ENCODE data around the gene CUEDC1.

CUEDC1 gene

GRCh38 chr17:57957120-57957850 is 2.1 kb upstream of the CUEDC1 start:
- no peak for DNase-seq

- DNase-seq = peak; percentile 13
These were observed 1.3 kb upstream of the CUEDC1 start for GRCh38 chr17:57956291-57957119.

- peak; percentile 4 for DNase-seq
These were observed 622 bp downstream of the CUEDC1 start for GRCh38 chr17:57954397-57955182.

GRCh38 chr17:57953705-57954396 is 1.4 kb downstream of the CUEDC1 start:
- no peak for DNase-seq

GRCh38 chr17:57953219-57953618 is 2.0 kb downstream of the CUEDC1 start:
- DNase-seq = no peak

GRCh38 chr17:57949649-57950048 is 5.6 kb downstream of the CUEDC1 start:
- no peak for DNase-seq

- DNase-seq = no peak
These were observed 6.4 kb downstream of the CUEDC1 start for GRCh38 chr17:57948555-57949420.

GRCh38 chr17:57948169-57948554 is 7.0 kb downstream of the CUEDC1 start:
- no peak for DNase-seq

GRCh38 chr17:57947369-57947768 is 7.8 kb downstream of the CUEDC1 start:
- no peak for DNase-seq

GRCh38 chr17:57946798-57947358 is 8.3 kb downstream of the CUEDC1 start:
- DNase-seq = no peak

- no peak for DNase-seq
These were observed 9.0 kb downstream of the CUEDC1 start for GRCh38 chr17:57945996-57946797.

GRCh38 chr17:57944908-57945307 is 10.3 kb downstream of the CUEDC1 start:
- no peak for DNase-seq

GRCh38 chr17:57943645-57944044 is 11.6 kb downstream of the CUEDC1 start:
- DNase-seq = no peak

GRCh38 chr17:57943140-57943539 is 12.1 kb downstream of the CUEDC1 start:
- DNase-seq = no peak

GRCh38 chr17:57941384-57942370 is 13.5 kb downstream of the CUEDC1 start:
- no peak for DNase-seq

- no peak for DNase-seq
These were observed 14.4 kb downstream of the CUEDC1 start for GRCh38 chr17:57940653-57941329.

GRCh38 chr17:57940231-57940630 is 15.0 kb downstream of the CUEDC1 start:
- DNase-seq = no peak

- DNase-seq = no peak
These were observed 15.4 kb downstream of the CUEDC1 start for GRCh38 chr17:57939797-57940196.

Data from T-helper 9 cell (primary cell).